Liver (tissue), 9 donors: ENCODE results near the gene SSNA1. TPM values are rescaled to one million over a fixed set of nuclear protein-coding genes. Genes with fewer than 3 reads are reported as not detected.

Source experiments
- DNase-seq: peaks from one replicate; pipeline ENCODE4 v3.0.0-alpha.2; 2017; ENCODE audit warnings: low spot score
- H3K27ac ChIP-seq, 2 donors: one replicate each; pipeline ENCODE4 v1.7.0; 2013; ENCODE audit warnings: inconsistent platforms in 2 of 2, low read length in 2 of 2, control low read depth in 1 of 2, low read depth in 1 of 2, mild to moderate bottlenecking in 1 of 2
- H3K27me3 ChIP-seq, 4 donors: one replicate each; pipeline versions ENCODE4 v1.6.1 to v1.7.0; 2013; ENCODE audit warnings: low read length in 3 of 4, inconsistent platforms in 1 of 4, mild to moderate bottlenecking in 1 of 4, moderate library complexity in 1 of 4; ENCODE audit not compliant: control insufficient read depth in 4 of 4, insufficient read depth in 4 of 4
- H3K36me3 ChIP-seq, 4 donors: one replicate each; pipeline versions ENCODE4 v1.6.1 to v1.7.0; 2013; ENCODE audit warnings: low read length in 3 of 4, mild to moderate bottlenecking in 3 of 4, low read depth in 1 of 4, moderate library complexity in 1 of 4; ENCODE audit not compliant: control insufficient read depth in 4 of 4, insufficient read depth in 3 of 4
- H3K4me1 ChIP-seq, 4 donors: one replicate each; pipeline versions ENCODE4 v1.6.1 to v1.7.0; 2013; ENCODE audit warnings: low read length in 3 of 4, mild to moderate bottlenecking in 3 of 4, moderate library complexity in 1 of 4; ENCODE audit not compliant: control insufficient read depth in 4 of 4, insufficient read depth in 4 of 4
- H3K4me3 ChIP-seq, 3 donors: one replicate each; pipeline versions ENCODE4 v1.6.1 to v1.7.0; 2013; ENCODE audit warnings: low read length in 3 of 3, control low read depth in 1 of 3, low read depth in 1 of 3, mild to moderate bottlenecking in 1 of 3
- H3K9ac ChIP-seq, 2 donors: one replicate each; pipeline ENCODE4 v1.7.0; 2013; ENCODE audit warnings: low read length in 2 of 2, mild to moderate bottlenecking in 2 of 2, moderate library complexity in 2 of 2, control low read depth in 1 of 2, low read depth in 1 of 2
- H3K9me3 ChIP-seq, 4 donors: one replicate each; pipeline versions ENCODE4 v1.6.1 to v1.7.0; 2013; ENCODE audit warnings: low read length in 3 of 4; ENCODE audit not compliant: control insufficient read depth in 4 of 4
- EGR1 ChIP-seq, 2 donors: IDR thresholded peaks; 2 replicates each; pipeline ENCODE4 v1.6.1; 2016 to 2018; ENCODE audit warnings: antibody characterized with exemption in 2 of 2, low read depth in 2 of 2
- FOXA1 ChIP-seq: IDR thresholded peaks from 2 replicates; pipeline ENCODE4 v1.6.1; 2016; ENCODE audit warnings: antibody characterized with exemption
- FOXA2 ChIP-seq: IDR thresholded peaks from 2 replicates; pipeline ENCODE4 v1.6.1; 2016; ENCODE audit warnings: antibody characterized with exemption
- GABPA ChIP-seq, 2 donors: IDR thresholded peaks in 1 of 2; conservative IDR thresholded peaks in 1 of 2; 2 replicates each; pipeline ENCODE4 v1.6.1; 2016; ENCODE audit warnings: antibody characterized with exemption in 2 of 2, mild to moderate bottlenecking in 1 of 2, moderate library complexity in 1 of 2
- HNF4G ChIP-seq: IDR thresholded peaks from 2 replicates; pipeline ENCODE4 v1.6.1; 2016; ENCODE audit warnings: antibody characterized with exemption
- MAX ChIP-seq: IDR thresholded peaks from 2 replicates; pipeline ENCODE4 v1.6.1; 2016; ENCODE audit warnings: antibody characterized with exemption
- NR2F2 ChIP-seq: IDR thresholded peaks from 2 replicates; pipeline ENCODE4 v1.6.1; 2016; ENCODE audit warnings: antibody characterized with exemption
- RAD21 ChIP-seq, 2 donors: IDR thresholded peaks; 2 replicates each; pipeline ENCODE4 v1.6.1; 2016; ENCODE audit warnings: antibody characterized with exemption in 2 of 2, mild to moderate bottlenecking in 2 of 2
- REST ChIP-seq: IDR thresholded peaks from 2 replicates; pipeline ENCODE4 v1.6.1; 2016; ENCODE audit warnings: antibody characterized with exemption, mild to moderate bottlenecking
- SP1 ChIP-seq: IDR thresholded peaks from 2 replicates; pipeline ENCODE4 v1.6.1; 2018; ENCODE audit warnings: antibody characterized with exemption, mild to moderate bottlenecking
- ZBTB33 ChIP-seq: IDR thresholded peaks from 2 replicates; pipeline ENCODE4 v1.6.1; 2016; ENCODE audit warnings: antibody characterized with exemption
- WGBS: extraction: QIAGEN DNeasy Blood & Tissue Kit; methylation state at CpG from one replicate; pipeline ENCODE4 v1.1.7; 2013; 5-methylcytosine and 5-hydroxymethylcytosine counted together
- polyA plus RNA-seq, 2 donors: library from polyadenylated mRNA; stranded (reverse) in 1 of 2; unstranded in 1 of 2; fragments of 200-250 nt in 1 of 2; fragments of >200 nt in 1 of 2; fragmentation: Nextera tagmentation in 1 of 2; extraction: Ambion mirVana in 1 of 2; gene quantifications; one replicate each; pipeline versions ENCODE4 v1.2.1 to v1.2.3, GENCODE V29; 2013 to 2015
- total RNA-seq, 2 donors: library from RNA; depleted of rRNA; stranded (reverse); fragments of >200 nt; gene quantifications; one replicate each; pipeline ENCODE4 v1.2.3, GENCODE V29; 2014
- donor health status: healthy.
- donor health status: healthy.
- donor health status: healthy.
- donor health status: healthy.
- donor health status: healthy.

The SSNA1 gene
- total and polyA plus RNA-seq, 4 donors, result 29.8 to 44.2 (median 40.3) TPM

GRCh38 chr9:137225699-137226331 is 37.3 kb downstream of the SSNA1 start:
- no peaks in the 10 kb centered on the region for H3K27me3 ChIP-seq
- peaks cover 10 to 23% (median 14%) of the 10 kb centered on the region in 4 donors for H3K4me1 ChIP-seq
- TF ChIP-seq REST (no peak), FOXA2 (no peak)
- H3K4me3 ChIP-seq, result no peak overlapping the region
- DNase-seq, result no peak
- H3K27ac ChIP-seq, result no peak overlapping the region
- H3K36me3 ChIP-seq, result no peaks in the 10 kb centered on the region
- no peaks in the 10 kb centered on the region for H3K9me3 ChIP-seq
- no peak overlapping the region for H3K9ac ChIP-seq
- 83% methylated on average over 21 of the region's 21 CpGs for WGBS

GRCh38 chr9:137226338-137227053 is 38.0 kb downstream of the SSNA1 start:
- Histone ChIP-seq H3K27ac (no peak overlapping the region), H3K27me3 (no peaks in the 10 kb centered on the region), H3K4me1 (peaks cover 8 to 21% (median 14%) of the 10 kb centered on the region in 4 donors), H3K9ac (no peak overlapping the region), H3K4me3 (no peak overlapping the region), H3K9me3 (no peaks in the 10 kb centered on the region), H3K36me3 (no peaks in the 10 kb centered on the region)
- 63% methylated on average over 18 of the region's 18 CpGs for WGBS
- TF ChIP-seq SP1 (no peak), RAD21 (IDR thresholded peaks at IDR 0.05) (no peak), ZBTB33 (no peak), REST (no peak), GABPA (IDR thresholded peaks at IDR 0.05 in 1 of 2, conservative IDR thresholded peaks at IDR 0.05 in 1 of 2) (no peak), EGR1 (IDR thresholded peaks at IDR 0.05; ENCODE audit: low read depth in 2 of 2) (no peak), HNF4G (no peak), MAX (no peak), NR2F2 (no peak), FOXA1 (no peak), FOXA2 (no peak)
- no peak for DNase-seq
